NCI-H2107 treated with DMSO at 0.1 percent for 48 hours (cell line): ENCODE results near the gene ALDOC.
"Not testable (repeated sequence)": the region's sequence is repeated elsewhere in the genome, so short reads cannot be mapped to it uniquely, and the experiment has no call there.

Experiments
- DNase-seq: peaks from one replicate; lab custom pipeline; 2025; ENCODE audit not compliant: unreplicated experiment; lab: John Stamatoyannopoulos, UW

Gene ALDOC

DNA sequence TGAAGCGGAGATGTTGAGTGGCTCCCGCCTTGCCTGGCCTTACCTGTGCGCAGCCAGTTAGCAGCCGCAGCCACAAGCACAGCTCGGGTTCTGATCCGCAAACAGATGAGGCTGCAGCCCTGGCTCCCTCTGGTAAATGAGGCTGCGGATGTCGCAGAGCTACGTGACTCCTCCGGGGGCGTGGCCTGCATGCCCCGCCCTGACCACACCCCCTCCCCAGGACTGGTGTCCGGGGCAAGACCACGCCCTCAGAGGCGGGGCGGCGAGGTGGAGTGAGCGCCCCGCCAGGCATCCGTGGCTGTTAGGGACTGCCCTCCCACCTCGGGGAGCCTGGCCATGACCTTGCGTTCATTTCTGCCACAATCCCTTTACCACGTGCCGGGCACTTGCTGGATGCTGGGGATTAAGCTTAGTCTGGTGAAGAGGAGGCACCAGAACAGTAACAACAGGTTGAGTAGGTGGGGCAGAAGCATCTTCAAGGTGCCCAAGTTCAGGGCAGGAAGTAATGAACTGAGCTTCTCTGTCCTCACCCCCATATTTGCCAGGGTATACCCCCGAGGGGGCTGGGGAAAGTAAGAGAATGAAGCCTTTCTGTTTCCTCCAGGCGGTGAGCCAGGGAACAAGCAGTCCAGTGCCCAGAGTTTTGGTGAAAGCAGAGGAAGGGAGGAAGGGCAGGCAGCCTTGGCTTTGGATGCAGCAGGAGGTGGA is at the start of gene ALDOC:
Gene ALDOC, minus strand, starts transcription at position 138 of the 708 bp plus-strand sequence. CDS start 1,363 bp downstream, outside the sequence.
- DNase-seq = peak; percentile 15

DNA sequence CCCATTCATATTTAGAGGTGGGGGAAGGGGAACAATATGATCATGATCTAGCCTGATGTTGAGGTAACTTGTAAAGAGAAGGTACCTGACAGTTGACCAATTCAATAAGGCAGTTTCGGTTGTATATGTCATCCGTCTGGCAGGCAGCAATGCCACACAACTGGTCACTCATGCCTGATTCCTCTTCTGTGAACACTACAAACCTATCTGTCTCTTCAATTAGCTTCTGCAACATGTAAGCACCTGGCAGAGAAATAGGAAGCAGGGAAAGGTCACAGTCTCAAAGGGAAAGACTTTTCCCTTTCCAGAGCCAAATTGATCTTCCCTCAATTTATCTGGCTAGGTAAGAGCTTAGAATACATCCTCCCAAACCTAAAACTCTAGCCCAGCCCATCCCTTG is 47.5 kb upstream of the ALDOC start:
- no peak for DNase-seq

DNA sequence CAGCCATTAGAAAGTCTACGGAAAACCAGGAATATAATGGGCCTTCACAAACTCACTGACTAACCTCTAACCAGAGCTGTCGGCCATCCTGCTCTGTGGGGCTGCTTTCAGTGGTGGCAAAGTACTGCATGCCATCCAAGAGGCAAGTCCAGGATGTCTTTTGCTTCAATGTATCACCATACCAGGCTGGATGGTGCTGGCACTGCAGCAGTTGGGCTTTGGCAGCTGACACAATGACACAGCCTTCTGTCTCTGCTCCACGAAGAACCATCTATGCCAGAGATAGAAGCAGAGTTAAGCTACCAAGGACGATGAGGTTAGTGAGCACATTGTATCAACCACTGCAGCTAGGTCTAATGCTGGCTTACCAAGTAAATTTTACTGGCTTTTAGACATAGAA is 47.0 kb upstream of the ALDOC start:
- no peak for DNase-seq

DNA sequence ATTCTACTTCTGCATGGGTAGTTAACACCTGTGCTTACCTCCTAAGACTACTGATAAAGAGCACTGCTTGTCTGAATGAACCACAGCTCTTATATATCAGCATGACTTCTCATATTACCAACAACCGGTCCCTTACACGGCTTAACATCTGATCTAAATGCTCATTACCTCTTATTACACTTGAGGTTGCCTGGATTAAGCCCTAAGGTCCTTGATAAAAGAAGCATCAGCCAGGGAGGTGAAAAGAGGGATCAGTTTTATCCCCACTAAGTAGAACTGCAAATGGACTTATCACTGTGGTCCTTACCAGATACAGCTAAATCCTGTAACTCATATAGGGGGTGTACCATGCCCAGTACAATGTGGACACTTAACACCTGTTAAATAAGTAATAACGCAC is 45.5 kb upstream of the ALDOC start:
- DNase-seq = peak; percentile 82

DNA sequence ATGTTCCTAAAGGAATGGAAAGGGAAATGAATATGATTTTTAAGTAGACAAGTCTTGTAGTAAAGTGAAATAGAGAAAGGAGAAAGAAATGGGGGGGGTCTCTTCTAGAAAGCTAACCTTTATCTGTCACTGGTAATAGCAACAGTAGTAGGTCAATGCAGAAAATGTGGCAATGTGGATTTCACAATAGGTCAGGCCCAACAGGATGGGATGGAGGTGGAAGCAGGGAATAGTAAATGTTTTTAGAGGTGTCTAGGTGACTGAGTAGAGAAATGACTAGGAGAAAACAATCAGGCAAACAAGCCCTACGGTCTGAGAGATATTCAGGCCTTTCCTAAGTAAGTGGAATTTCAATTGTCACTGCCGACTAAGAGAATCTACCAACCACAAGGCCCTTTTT is 43.3 kb upstream of the ALDOC start:
- no peak for DNase-seq

DNA sequence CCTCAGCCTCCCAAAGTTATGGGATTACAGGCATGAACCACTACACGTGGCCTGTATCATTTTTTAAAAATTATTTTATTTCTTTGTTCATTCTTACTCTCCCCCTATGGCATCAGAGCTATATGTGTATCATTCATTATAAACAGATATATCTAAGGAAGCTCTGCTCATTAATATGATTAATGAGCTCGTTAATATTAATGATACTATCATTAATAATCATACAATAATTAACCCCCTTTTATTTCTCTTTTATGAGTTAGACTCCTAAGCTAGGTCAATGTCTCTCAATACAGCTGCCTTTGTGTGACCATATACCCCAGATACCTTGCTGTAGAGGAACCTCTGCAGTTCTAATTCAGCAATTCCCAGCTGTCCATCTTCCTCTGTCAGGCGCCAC is 41.8 kb upstream of the ALDOC start:
- no peak for DNase-seq

DNA sequence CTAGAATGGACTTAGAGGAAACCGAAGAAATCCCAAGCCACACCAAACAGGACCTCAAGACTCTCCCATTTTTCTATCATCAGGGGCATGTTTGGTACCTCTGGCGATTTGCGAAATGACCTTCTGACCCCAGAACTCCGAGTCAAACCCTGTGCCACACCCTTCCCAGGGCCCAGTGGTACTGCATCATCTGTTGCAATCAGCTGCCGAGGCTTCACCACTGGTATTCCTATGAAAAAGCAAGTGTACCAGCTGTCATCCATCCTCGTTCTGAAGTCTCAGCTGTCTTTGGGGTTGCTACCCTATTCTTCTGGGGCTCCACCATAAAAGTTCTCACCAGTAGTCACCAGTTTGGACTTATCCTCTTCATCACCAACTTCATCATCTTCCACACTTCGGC is 39.6 kb upstream of the ALDOC start:
- no peak for DNase-seq

DNA sequence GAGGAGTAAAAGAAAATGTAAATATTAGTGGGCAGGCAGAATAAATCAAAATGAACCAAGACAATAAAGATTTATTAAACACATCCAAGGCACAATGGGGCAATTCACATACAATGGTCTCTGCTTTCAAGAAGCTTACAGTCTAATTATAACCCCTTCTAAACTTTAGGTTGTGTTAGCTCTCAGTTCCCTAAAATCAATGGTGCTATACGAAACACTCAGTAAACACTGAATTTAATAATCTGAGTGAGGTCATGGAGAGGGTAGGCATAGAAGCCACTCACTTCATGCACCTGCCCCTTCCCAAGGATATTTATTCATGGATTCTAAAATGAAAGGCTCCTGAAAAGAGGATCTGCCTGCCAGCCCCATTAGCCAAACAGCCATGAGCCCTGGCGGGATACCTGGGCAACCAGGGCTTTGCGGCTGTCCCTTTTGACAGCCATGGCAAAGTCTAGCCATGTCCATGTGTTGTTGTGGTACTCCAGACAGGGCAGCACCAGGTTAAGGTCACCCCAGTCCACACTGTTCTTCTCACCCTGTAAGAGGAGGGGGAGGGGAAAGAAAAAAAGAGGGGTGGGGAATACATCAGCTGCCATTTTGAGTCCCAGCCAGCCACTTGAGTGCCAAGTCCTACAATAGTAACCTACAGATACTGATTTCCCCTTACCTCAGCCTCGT is 38.7 kb upstream of the ALDOC start:
- no peak for DNase-seq

DNA sequence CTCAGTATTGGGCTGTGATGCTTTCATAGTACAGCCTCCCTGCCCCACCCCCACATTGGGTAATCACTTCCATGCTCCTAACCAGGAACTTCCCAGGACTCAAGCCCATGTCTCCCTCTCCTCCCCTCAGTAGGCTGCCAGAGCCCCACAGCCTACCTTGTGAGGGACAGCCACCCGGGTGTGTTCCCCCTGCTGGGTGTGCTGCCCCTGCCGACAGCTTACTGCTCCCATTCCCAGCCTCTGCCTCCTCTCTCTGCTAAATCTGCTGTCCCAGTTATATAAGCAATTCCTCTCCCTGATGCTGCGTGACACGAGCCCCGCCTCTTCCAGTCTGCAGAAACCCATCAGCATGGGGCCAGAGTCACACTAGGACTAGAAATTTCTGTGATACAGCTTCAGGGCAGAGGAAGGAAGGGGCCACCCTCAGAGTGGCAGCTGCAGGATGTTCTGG is 37.3 kb upstream of the ALDOC start, which contains the start of gene RSKR:
Gene RSKR, minus strand, starts transcription at position 255 of the 451 bp plus-strand sequence. Its CDS starts 24 bp downstream, at position 231.
- no peak for DNase-seq

DNA sequence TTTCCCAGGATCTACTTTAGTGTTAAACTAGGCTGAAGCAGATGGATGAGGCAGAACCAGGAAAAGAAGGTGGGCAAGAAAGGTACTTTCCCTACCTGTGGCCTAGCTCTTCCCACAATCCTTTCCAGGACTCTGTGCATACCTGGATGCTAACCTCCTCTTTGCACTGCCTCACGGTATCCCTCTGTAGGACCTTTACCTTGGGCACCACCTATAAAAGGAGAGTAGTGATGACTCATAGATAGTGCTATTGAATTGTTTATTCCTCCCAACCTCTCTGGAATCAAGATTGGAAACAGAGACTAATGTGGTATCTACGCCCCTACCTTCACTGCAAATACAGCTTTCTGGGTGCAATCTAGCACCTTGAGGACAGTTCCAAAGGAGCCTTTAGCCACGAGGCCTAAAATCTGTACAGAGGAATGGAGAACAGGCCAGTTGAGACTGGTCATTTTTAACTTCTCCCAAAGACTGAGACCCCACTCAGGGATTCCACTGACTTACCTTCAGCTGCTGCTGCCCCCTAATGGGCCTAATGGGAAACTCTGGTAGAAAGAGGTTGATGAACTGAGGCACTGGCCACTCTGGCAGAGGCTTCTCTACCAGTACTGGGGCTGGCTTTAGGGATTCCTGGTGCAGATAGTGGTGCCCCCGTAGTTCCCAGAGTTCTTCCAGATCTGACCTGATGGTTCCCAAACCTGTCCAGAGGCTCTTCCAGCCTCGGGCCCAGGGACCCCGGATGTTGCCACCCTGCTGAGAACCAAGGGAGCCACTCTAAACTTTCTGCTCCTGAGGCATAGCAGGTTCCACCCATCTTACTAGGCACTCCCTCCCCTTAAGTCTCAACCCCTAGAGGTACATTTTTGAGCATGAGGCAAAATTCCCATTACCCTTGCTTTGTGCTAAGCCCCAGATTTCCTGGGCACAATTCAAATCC is 36.5 kb upstream of the ALDOC start:
- no peak for DNase-seq

DNA sequence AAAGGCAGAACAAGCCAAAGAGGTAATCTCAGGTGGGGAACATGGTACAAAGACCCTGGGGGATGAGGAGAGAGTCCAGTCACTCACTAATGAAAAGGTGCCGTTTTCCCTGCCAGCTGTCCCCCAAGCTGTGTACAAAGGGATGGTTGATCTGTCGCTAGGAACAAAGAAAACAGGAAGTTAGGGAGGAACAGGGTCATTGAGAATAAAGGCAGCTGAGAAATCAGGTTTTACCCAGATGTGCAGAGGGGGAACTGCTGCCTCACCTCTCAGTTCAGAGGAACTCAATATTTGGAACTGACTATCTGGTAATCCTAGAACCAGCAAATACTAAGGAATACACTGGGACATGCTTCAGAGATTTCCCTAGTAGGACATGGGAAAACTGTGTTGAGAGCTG is 35.8 kb upstream of the ALDOC start:
- DNase-seq = no peak

DNA sequence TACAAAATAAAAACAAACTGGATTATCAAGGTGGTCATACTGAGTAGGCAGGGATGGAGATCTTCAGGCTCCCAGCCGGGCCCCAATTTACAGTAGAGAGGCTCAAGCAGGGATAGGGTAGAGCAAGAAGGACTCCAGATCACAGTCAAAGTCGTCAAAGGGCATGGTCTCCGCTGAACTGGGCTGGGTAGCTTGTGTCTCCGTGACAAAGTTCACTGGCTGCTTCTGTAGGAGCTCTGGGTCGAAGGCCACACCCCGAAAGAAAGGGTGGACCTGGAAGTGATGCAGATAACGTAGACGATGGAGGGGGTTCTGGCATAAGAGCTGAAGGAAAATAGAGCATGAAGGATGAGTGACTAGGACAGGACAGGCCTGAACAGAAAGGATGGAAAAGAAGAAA is 33.7 kb upstream of the ALDOC start:
- no peak for DNase-seq

DNA sequence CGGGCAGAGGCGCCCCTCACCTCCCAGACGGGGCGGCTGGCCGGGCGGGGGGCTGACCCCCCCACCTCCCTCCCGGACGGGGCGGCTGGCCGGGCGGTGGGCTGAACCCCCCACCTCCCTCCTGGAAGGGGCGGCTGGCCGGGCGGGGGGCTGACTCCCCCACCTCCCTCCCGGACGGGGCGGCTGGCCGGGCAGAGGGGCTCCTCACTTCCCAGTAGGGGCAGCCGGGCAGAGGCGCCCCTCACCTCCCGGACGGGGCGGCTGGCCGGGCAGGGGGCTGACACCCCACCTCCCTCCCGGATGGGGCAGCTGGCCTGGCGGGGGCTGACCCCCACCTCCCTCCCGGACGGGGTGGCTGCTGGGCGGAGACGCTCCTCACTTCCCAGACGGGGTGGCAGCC is 27.3 kb upstream of the ALDOC start:
- DNase-seq = not testable (repeated sequence)

DNA sequence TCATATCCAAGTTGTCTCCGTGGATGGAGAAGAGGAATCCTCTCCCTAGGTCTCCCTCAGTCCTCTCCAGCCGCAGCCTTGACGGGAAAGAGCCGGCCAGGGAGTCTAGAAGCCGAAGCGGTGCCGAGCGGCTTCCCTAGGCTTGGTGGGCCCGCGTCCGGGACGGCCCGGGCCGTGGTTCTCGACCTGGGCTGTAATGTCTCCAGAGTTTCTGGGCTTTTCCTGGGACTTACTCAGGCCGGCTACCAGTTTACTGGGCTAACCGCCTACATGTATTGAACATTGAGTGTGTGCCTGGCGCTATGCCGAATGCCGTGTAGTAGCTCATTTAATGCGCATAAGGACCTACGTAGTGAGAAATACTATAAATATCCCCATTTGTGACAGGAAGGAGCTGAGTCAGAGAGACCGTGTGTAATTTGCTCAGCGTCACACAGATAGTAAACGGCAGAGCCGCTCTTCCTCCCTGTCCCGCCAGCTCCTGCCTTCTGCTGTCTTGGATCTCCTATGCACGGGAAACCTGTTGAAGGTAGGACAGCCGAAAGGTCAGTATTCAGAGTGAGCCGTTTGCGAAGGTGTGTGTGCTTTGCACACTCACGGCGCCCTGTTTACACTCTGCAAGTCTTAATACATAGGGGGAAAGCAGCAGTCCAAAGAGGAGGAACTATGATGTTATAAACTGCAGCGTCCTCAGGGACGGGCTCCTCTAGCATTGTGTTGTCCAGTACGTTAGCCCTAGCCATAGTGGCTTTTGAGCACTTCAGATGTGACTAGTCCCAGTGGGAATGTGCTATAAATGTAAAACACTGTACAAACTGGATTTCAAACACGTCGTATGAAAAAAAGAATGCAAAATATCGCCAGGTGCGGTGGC is 22.9 kb upstream of the ALDOC start:
- DNase-seq = peak; percentile 58

DNA sequence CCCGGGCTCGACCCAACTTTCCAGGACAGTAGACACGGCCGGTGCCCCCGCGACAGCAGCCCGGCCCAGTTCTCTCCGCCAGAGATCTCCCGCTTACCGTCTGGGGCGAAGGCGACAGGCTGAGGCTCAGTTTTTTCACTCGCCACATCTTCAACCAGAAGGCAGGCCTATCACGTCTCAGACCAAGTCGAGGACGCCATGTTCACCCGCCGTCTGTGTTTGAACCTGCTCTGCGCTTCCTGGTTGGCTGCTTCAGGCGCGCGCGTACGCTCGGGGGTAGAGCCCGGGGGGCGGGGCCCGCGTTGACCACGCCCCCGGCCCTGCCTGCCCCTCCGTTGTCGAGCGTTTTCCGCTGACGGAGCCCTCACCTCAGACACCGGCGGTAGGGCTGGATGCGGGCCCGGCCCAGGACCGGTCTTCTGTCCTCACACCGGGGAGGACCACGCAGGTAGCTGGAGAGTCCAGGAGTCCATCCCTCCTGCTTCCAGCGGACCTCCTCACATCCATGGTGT is 22.2 kb upstream of the ALDOC start, which contains the start of gene SPAG5:
Gene SPAG5, minus strand, starts transcription at position 227 of the 512 bp plus-strand sequence. Its CDS starts 79 bp downstream, at position 148.
- DNase-seq = peak; percentile 83

DNA sequence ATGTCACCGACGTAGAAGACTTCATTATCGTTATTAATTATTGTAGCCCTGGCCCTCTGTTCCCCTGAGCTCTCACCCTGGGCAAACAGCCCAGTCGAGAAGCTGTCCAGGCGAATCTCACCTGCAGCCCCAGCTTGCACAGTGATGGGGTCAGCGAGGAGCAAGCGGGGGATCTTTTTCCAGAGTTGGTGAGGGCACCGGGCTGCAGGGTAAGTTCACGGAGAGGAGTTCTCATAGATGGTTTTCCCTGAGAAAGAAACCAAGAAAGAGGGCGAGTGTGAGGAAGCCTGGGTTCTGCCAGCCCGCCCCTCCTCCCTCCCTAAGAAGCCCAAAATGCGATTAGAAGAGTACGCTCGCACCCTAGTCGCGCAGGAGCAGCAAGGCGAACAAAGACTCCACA is 21.7 kb upstream of the ALDOC start:
- DNase-seq = no peak

DNA sequence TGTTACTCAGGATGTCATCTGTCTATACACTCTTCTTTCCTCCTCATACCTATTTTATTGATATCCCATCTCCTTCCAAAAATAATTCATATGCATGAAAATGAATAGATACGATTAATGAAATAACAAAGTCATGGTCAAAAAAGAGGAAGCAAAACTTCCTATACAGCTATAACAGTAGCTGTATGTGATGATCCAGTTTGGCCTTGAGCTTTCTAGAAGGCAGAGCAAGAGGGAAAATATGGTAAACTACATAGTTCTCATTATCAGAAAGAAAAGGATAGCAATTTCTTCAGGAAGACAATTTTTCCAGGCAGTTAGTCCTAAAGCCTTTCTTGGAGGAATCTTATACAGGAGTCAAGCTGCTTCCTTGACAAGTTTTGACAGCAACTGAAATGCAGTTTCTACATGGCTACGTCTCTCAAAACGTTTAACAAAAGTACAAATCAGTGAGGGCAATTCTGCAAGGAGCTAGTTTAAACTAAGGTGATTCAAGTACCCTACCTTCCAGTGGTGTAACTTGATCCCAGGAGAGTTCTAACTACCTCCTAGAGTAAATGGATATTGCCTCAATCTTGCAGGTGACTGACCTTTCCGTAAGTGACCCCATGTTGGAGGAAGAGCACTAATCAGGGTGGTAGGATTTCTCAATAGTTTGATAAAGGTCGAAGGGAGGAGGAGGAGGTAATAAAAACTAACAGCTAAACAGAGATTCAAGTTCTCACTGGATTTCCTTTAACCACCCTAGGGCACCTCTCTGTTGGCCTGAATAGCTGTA is 21.1 kb upstream of the ALDOC start:
- DNase-seq = no peak

DNA sequence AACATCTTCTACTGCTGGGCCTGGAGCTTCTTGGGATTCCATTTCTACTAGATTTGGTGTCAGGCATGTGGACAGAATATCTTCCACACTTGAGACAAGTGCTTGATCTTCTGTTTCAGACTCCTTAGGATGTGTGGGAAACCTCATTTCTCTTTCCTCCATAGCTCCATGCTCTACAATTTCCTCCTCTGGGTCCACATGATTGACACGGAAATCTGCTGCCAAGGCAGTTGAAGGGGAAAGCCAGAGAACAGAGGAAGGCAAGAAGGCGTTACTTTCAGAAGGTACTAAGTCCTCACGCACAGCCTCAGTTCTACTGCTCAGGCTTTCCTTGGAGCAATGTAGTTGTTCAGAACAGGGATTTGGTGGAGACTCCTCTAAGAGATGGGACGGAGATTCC is 15.6 kb upstream of the ALDOC start:
- no peak for DNase-seq

DNA sequence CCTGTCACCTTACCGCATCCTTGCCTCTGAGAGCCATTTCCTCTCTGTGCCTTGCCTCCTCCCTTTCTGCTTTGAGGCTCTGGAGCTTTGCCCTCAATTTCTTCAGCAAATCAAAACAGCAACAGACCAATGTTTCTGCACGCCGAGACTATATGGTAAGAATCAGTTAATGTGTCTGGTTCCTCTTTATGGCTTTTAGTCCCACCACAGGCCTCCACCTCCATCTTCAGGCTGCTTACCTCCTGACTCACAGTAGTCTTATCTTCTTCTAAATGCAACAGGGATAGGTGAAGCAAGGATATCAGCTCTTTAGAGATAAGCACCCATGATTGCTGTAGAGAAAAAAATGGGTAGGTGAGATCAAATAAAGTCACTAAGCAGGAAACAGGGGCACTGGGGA is 9.2 kb upstream of the ALDOC start:
- DNase-seq = no peak
